Ishikawa (cell line): ENCODE data around the gene SLC16A3.

Source experiments
- EGR1 ChIP-seq: IDR thresholded peaks from 2 replicates; pipeline ENCODE4 v1.6.1; 2012
- EP300 ChIP-seq: IDR thresholded peaks from 2 replicates; pipeline ENCODE4 v1.6.1; 2012; ENCODE audit warnings: borderline replicate concordance
- FOXM1 ChIP-seq: IDR thresholded peaks from 2 replicates; pipeline ENCODE4 v1.6.1; 2012; ENCODE audit warnings: low read depth, borderline replicate concordance
- TAF1 ChIP-seq: IDR thresholded peaks from 2 replicates; pipeline ENCODE4 v1.6.1; 2012; ENCODE audit warnings: low read depth, mild to moderate bottlenecking
- TCF12 ChIP-seq: IDR thresholded peaks from 2 replicates; pipeline ENCODE4 v1.6.1; 2012; ENCODE audit warnings: low read depth
- YY1 ChIP-seq: IDR thresholded peaks from 2 replicates; pipeline ENCODE4 v1.6.1; 2012; ENCODE audit warnings: low read depth
- TF ChIP-seq, protein P1 (sequence below): IDR thresholded peaks from 2 replicates; pipeline ENCODE4 v1.6.1; 2012; ENCODE audit warnings: low read depth, mild to moderate bottlenecking
- TF ChIP-seq, protein P2 (sequence below): IDR thresholded peaks from 2 replicates; pipeline ENCODE4 v1.6.1; 2012
- TF ChIP-seq, protein P3 (sequence below): IDR thresholded peaks from 2 replicates; pipeline ENCODE4 v1.6.1; 2012

DNA sequence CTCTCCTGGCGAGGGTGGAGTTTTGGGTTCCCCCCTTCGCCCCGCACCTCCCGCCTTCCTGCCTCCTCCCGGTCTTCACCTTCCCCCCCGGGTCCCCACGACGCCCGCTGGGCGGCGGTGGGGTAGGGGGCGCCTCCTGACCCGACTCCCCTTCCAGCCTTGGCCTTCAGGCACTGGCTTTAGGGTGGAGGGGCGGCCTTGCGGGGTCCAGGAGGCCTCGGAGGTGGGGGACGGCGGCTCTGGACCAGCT lies 2.4 kb downstream of the SLC16A3 start:
- TF ChIP-seq EP300 (no peak), TCF12 (no peak), EGR1 (no peak), TAF1 (0 out of 2 replicates have a peak, but pooled peaks have one; percentile 12), FOXM1 (no peak), YY1 (no peak)
- TF ChIP-seq, protein P1, sequence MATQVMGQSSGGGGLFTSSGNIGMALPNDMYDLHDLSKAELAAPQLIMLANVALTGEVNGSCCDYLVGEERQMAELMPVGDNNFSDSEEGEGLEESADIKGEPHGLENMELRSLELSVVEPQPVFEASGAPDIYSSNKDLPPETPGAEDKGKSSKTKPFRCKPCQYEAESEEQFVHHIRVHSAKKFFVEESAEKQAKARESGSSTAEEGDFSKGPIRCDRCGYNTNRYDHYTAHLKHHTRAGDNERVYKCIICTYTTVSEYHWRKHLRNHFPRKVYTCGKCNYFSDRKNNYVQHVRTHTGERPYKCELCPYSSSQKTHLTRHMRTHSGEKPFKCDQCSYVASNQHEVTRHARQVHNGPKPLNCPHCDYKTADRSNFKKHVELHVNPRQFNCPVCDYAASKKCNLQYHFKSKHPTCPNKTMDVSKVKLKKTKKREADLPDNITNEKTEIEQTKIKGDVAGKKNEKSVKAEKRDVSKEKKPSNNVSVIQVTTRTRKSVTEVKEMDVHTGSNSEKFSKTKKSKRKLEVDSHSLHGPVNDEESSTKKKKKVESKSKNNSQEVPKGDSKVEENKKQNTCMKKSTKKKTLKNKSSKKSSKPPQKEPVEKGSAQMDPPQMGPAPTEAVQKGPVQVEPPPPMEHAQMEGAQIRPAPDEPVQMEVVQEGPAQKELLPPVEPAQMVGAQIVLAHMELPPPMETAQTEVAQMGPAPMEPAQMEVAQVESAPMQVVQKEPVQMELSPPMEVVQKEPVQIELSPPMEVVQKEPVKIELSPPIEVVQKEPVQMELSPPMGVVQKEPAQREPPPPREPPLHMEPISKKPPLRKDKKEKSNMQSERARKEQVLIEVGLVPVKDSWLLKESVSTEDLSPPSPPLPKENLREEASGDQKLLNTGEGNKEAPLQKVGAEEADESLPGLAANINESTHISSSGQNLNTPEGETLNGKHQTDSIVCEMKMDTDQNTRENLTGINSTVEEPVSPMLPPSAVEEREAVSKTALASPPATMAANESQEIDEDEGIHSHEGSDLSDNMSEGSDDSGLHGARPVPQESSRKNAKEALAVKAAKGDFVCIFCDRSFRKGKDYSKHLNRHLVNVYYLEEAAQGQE: no peak
- TF ChIP-seq, protein P2, sequence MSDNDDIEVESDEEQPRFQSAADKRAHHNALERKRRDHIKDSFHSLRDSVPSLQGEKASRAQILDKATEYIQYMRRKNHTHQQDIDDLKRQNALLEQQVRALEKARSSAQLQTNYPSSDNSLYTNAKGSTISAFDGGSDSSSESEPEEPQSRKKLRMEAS: no peak
- TF ChIP-seq, protein P3, sequence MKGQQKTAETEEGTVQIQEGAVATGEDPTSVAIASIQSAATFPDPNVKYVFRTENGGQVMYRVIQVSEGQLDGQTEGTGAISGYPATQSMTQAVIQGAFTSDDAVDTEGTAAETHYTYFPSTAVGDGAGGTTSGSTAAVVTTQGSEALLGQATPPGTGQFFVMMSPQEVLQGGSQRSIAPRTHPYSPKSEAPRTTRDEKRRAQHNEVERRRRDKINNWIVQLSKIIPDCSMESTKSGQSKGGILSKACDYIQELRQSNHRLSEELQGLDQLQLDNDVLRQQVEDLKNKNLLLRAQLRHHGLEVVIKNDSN: no peak
